ENCODE measurements around the gene DNAJA1.
"Not testable (repeated sequence)": the region's sequence is repeated elsewhere in the genome, so short reads cannot be mapped to it uniquely, and the experiment has no call there.

Gene DNAJA1

DNA sequence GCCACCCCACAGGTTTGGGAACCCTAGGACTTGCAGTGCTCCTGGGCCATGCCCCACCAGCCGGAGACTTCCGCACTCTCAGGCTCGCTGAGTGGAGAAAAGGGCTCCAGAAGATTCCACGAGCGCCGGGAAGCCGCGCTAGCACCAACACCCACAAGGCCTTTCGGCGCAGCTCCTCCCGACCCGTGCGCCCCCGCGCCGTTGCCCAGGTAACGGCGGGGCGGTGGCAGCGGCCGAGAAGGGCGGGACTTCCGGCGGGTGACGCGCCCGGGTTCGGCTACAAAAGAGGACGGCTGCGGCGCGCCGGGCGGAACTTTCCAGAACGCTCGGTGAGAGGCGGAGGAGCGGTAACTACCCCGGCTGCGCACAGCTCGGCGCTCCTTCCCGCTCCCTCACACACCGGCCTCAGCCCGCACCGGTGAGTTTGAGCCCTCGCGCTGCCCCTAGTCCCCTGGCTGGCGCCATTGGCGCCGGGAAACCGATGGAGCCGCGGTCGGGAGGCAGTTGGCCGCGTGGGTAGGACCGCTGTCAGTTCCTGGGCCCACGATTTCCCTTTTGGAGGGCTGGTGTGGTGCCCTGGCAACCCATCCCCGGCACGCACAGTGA, at the start of gene DNAJA1:
DNAJA1 (plus strand) TSS at position 308 of the 606 bp plus-strand sequence. CDS start 1,212 bp downstream, outside the sequence.
- peak; percentile 89 for ATAC-seq

DNA sequence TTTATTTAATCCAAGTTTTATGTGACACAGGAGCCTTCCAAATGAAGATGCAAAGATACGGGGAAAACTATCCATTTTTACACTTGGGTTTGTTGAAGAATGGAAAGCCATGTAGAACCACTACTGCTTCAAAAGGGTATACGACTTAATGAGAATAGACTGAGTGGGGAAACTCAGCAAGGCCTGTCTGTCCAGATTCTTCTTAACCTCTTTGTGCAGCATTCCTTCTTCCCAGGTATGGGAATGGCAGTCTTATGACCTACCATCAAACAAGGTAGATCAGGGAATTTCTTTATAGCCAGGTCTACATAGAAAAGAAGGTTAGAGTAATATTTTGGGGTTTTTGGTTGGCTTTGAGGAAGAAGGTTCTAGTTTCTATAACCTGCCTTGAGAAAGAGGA, 47.0 kb upstream of the DNAJA1 start:
- no peak for ATAC-seq
- no peak for DNase-seq

More for the DNA sequence above, at the start of gene DNAJA1:
- peak; percentile 98 for DNase-seq

DNA sequence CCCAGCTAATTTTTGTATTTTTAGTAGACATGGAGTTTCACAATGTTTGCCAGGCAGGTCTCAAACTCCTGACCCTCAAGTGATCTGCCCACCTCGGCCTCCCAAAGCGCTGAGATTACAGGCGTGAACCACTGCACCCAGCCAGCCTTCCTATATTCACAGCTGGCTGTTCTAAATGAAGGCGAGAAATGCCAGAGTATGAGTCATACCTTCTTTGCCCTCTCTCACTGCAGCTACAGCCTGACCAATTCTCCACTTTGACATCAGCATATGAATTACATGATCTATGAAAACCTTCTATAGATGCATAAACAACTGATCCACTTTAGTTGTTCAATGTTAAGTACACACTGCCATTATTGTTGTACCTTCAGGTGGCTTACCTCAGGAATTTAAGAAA, 38.1 kb upstream of the DNAJA1 start:
- no peak for DNase-seq
- ATAC-seq, result peak; percentile 36

DNA sequence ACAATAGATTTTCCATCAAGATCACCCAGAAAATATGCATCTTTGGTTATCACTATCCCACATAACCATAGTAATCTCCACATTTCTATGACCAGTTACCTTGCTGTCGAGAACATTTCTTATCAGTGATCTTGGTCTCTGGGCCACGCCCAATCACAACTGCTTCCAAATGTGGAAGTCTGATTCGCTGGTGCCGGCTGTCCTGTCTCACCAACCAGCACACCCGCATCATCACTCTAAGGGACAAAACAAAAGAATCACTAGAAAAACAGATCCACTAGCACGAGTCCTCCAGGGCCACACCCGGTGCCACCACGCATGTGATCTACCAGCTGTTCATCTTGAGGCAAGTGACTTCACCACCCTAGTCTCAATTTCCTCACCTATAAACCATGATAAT, 35.4 kb upstream of the DNAJA1 start:
- ATAC-seq, result no peak
- DNase-seq, result no peak

DNA sequence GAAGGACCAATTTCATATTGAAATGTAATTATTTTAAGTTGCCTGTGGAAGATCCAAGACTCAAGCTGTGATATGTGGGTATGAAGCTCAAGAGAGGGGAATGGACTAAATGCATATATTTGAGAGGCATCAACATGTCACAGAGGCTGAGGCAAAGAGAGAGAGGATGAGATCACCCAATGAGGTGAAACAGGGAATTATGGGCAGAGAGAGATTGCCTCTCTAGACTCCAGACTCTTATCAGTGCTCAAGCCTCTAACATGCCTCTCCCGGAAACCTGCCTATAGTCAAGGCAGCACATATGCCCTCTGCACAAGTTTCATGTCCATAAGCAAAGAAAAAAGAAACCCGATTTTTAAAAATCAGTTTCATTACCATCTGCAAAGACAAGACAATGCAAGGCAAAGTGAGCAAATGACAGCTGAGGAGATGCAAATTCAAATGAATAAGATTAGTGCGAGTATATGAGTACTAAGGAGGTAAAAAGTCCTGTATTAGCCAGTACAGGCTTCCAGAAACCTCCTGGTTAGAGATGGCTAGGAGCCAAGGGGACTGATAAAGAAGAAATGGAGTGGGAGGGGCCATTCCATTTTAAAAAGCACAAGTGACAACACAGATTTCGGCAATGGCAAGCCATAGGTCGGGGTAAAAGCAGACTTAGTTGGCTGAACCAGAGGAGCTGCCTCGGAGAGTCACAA, 33.0 kb upstream of the DNAJA1 start:
- no peak for DNase-seq
- no peak for ATAC-seq

DNA sequence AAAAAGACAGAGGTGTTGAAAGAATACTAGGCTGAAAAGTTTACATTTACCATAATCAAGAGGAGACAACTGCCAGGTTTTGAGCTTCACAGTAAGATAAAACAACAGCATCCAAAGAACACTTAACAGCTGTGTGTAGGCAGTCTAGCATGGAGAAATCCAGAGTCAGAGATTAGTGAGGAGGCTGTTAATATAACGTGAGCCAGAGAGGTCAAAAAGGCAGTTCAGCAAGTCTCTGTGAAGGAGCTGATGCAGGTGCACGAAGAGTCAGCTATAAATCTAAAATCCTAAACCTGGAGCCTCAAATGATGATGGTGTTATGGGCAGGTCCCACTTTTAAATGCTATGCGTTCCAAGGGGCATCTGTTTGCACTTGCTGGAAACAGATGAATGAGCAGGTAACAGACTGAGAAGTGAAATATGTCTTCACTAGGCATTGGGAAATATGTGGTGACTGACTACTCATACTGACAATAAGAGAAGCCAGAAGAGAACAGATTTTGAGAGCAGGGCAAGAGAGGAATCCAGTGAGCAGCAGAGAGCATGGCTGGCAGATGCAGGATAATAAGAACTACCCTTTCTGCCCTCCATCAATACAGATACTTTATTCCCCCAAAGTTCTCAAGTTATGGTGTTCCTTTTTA, 32.4 kb upstream of the DNAJA1 start:
- no peak for ATAC-seq
- no peak for DNase-seq

DNA sequence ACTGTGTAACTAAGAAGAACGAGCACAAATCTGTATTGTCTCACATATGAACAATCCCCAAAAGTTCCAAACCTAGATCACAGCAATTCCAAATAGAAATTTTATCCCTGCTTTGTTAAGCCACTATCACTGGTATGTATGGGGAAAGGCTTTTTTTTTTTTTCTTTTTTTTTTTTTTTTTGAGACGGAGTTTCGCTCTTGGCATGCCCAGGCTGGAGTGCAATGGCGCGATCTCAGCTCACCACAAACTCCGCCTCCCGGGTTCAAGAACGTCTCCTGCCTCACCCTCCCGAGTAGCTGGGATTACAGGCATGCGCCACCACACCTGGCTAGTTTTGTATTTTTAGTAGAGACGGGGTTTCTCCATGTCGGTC, 24.4 kb upstream of the DNAJA1 start:
- peak; percentile 28 for DNase-seq
- ATAC-seq, result not testable (repeated sequence)

DNA sequence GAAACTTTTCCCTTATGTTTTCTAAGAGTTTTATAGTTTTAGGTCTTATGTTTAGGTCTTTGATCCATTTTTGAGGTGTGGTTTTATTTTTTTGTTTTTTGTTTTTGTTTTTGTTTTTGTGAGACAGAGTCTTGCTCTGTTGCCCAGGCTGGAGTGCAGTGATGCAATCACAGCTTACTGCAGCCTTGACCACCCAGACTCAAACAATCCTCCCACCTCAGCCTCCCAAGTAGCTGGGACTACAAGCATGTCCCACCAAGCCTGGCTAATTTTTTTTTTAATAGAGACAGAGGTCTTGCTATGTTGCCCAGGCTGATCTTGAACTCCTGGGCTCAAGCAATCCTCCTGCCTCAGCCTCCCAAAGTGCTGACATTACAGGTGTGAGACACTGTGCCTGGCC, 19.7 kb upstream of the DNAJA1 start:
- ATAC-seq, DNase-seq: not testable (repeated sequence)

DNA sequence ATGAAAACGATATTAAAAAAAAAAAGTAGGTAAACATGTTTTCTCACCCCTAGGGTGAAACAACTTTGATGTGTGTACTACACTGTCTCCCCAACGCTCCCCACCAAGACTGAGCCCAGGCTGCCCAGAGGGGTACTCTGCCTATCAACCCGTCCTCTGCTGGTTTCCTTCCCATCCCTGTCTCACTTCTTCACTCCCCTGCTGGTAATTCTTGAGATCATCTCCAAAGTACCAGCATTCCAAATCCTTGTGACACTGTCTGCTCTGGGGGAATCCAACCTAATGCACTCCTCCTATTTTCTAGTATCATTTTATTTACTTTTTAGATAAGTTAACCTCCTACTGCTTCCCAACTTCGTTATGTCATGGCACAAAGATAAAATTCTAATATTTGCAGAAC, 17.3 kb upstream of the DNAJA1 start:
- ATAC-seq (no peak), DNase-seq (no peak)

DNA sequence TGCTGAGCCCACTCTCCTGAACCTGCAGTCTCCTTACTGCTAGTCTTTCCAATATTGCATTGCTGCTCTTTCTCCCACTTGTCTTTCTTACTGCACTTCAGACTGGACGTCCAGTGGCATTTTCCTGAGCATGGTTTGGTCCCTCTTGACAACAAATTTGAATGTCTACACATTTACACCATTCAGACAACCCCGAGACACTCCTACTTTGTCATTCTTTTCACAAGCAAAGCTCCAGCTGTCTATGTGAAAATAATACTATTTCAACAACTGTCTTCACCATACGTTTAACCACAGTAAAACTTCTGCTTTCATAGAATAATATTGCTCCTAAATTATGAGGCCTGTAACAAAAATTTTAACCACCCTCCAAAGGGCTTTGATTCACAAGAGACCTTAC, 13.2 kb upstream of the DNAJA1 start:
- DNase-seq (no peak), ATAC-seq (no peak)

DNA sequence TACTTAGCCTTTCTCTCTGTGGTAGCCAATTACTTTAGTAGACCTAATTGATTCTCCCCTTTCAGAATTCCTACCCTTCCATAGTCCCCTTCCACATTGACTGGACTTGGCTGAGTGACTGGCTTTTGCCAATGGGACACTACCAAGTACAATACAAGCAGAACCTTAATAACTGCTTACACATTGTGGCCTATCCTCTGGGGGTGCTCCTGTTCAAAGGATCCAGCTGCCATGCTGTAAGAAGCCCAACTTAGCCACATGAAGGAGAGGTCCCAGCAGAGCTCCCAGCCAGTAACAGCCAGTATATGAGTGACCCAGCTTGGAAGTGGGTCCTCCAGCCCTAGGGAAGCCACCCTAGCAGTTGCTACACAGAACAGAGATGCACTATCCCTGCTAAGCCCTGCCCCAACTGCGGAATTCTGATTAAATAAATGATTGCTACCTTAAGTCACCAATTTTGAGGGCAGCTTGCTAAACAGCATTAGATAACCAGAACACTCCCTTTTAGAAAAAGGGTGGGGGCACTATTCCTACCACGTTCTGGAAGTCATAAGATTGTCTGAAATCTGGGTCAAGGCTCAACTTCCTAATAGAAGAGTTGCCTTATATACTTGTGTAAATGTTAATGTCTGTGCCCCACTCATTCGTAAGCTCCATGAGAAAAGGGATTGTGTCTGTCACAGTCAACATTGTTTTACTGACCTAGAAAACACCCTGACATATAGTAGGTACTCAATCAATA, 12.6 kb upstream of the DNAJA1 start:
- no peak for DNase-seq
- no peak for ATAC-seq

DNA sequence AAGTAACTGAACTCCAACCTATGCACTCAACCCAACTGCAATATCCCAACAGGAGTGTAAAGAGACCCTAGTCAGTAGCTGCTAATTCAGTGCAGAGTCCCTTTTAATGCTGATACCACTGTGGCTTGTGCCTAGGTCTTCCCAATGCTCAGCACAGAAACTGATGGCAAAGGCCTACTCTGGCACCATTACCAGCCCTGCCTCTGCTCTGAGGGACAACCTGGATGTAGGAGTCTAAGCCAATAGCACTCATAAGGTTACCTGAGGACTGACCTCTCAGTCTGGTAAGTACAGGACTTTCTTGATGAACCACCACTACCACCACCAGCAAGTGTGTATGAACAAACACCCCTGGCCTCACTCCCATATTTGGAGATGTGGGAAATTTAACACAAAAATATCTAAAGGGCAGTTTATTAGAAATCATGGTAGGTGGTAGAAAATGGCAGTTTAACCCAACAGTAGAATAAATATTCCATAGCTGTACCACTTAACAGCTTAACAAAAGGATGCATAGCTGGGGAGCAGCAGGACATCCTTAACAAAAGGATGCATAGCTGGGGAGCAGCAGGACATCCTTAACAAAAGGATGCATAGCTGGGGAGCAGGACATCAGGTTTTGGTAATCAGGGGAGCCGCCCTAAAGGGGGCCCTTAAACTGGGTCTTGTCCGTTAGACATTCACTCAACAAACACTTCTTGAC, 11.0 kb upstream of the DNAJA1 start:
- no peak for ATAC-seq
- DNase-seq, result no peak

DNA sequence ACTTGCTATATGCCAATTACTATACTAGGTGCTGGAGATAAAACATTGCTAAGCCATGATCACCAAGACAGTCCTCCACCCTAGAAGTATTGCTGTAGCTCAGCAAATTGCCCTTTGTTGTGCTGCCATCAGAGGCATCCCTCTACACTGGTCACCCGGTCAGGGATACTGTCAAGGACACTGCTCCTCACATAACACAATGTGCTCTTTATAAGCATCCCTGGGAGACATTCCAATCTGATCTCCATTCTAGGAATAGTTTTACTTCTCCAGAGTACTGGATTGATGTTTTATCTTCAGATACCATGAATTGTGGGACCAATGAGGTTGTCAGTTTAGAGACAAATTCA, 10.4 kb upstream of the DNAJA1 start:
- ATAC-seq, result no peak
- no peak for DNase-seq

DNA sequence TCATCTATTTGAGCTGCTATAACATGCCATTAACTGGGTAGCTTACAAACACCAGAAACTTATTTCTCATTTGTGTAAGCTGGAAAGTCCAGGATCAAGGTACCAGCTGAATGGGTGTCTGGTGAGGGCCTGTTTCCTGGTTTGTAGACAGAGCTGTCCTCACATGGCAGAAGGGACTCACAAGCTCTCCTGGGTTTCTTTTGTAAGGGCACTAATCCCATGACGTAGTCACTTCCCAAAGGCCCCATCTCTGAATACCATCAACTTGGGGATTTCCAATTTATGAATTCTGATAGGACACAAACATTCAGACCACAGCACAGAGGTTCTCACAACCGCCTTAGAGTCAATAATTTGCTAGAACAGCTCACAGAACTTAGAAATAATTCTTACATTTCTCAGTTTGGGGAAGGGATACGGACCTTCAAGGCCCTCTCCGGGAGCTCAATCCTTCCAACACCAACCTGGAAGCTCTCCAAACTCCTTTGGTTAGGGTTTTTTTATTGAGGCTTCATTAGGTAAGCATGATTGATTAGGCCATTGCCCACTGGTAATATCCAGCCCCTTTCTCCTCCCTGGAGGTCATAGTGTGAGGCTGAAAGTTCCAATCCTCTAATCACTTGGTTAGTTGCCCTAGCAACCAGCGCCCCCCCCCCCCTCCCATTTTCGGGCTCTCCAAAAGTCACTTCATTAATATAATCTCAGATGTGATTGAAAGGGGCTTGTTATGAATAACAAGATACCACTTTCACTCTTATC, 7.6 kb upstream of the DNAJA1 start:
- no peak for DNase-seq
- peak; percentile 14 for ATAC-seq

DNA sequence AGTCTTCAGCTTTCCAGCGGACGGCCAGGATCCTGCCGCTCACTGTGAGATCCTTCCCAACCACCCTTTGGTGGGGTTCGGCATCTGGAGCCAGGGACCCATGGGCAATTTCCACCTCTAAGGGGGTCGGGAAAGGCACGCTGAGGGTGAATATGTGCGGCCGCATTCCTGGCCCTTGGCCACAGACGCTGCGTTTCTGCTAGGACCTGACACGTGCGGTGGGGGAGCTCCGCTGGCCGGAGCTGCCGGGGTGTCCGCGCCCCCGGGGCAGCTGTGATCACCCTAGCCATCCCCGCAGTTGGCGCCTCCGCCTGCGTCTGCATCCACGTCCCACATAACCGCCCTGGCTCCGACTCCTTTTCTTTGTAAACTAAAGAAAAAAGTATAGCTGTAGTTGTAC, 5.3 kb upstream of the DNAJA1 start:
- ATAC-seq, result no peak
- no peak for DNase-seq

DNA sequence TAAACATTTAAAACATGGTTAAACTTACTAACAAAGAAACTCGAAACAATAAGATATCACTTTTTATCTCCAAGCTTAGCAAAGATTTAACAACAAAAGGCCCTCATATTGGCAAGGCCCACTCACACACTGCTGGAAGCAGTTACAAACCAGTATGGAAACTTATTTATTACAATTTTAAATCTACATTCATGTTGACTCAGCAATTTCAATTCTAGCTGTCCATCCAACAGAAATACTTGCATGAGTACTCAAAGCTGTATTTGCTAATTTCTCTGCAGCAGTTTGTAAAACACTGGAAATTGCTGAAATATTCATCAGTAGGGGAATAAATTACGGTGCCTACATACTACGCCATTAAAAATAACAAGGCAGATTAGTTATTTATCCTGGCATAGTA, 2.8 kb upstream of the DNAJA1 start:
- no peak for ATAC-seq
- DNase-seq, result no peak

DNA sequence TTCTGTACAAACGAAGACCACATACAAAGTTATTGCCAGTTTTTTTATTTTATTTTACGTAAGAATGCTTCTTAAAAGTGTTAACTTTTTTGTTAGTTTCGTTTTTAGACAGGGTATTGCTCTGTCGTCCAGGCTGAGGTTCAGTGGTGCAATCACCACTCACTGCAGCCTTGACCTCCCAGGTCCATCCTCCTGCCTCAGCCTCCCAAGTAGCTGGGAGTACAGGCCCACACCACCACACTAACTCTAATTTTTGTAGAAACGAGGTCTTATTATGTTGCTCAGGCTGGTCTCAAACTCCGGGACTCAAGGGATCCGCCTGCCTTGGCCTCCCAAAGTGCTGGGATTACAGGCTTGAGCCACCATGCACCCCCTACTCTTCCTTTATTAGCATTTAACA, 2.3 kb upstream of the DNAJA1 start:
- DNase-seq (no peak), ATAC-seq (no peak)

DNA sequence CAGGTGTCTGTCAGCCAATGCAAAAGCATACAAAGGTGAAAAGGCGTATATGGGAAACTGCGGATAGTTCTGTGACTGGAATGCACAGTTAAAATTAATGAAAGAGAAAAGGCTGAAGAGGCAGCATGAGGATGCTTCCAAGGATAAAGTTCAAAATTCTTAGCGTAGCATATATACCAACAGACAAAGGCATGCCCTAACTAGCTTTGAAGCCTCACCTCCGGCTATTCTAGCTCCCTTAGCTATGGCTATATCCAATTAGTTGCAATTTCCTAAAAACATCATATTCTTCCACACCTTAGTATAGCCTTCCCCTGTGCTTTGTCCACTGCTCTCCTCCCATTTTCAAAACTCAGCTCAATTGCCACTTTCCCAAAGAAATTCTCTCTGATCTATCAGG, 1.4 kb upstream of the DNAJA1 start:
- ATAC-seq, result no peak
- no peak for DNase-seq

DNA sequence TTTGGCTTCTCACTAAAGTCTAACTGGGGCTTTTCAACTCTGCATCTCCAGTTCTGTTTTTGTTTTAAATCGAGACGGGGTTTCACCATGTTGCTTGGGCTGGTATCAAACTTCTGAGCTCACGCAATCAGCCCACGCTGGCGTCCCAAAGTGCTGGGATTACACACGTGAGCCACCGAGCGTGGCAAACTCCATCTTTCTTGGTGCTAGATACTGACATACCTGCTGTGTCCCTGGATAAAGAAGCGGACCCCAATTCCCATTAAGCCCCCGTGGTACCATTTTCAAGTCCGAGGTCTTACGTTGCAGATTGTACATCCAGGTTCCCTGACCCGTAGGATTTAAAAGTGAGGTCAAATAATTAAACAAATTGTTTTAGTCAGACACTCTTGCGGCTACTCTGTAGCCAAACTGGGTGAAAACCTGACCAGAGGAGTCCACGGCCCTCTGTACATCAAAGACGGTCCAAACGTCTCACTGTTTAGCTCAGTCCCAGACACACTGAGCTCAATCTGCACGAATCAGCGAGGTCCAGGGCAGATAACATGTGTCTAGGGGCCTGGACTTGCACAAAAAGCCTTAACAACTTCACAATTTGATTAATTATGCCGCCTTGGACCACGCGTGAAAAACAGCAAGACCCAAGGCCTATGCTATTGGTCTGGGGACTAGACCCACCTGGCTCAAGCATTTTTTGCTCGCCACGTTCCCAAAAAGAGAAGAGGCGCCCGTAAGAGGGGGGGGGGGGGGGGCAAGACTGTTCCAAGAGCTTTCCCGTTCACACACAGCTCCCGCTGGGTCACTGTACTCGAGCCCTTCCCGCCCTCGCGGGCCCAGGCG, 727 bp upstream of the DNAJA1 start:
- ATAC-seq (peak; percentile 5), DNase-seq (no peak)

DNA sequence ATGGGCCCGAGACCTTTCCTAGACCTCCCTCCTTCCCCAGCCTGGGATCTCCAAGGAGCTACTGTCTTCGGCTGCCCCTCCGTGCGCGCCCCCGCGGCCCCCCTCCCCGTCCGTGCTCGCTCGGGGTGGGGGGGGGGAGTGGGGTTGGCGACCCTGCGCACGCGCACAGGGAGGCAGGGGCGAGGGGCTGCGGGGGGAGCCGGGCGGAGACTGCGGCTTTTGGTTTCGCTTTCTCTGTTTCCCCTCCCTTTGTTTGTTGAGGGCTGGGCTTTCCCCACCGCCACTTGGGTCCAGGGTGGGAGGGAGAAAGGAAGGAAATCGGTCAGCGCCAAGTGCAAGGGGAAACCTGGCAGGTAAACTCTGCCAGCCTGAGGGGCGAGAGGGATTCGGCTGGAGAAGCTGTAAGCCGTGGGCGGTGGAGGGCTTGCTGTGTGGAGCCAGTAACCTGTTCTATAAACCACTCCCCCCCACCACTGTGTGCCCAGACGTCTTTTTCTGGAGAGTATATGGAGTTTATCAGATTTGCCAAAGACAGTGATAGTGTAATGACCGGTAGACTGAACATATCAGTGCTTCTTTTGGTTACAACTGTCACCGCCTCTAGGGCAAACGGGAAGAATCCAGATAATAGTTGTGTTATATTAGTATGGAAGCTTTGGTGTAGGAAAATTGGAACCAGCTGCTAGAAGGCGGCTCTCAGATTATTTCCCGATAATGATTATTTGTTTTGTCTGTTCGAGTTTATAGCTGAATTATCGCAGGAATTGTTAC, 684 bp downstream of the DNAJA1 start:
- DNase-seq (peak; percentile 83), ATAC-seq (peak; percentile 55)
